Measurements from ENCODE around the gene NOTUM. TPM values are rescaled to one million over a fixed set of nuclear protein-coding genes. Genes with fewer than 3 reads are reported as not detected.

Gene NOTUM
- polyA plus RNA-seq, 4 donors, result 1.0 to 1.1 TPM; not detected in 2

GRCh38 chr17:81939881-81940385, 21.1 kb downstream of the NOTUM start:
- Histone ChIP-seq H3K36me3 (ENCODE audit: control insufficient read depth in 3 of 3, insufficient read depth in 2 of 3, low read depth in 1 of 3, low read length in 3 of 3) (peaks cover 0 to 7% (median 0%) of the 10 kb centered on the region in 3 donors), H3K27me3 (ENCODE audit: control insufficient read depth in 3 of 3, insufficient read depth in 3 of 3, low read length in 3 of 3) (peaks cover 0 to 14% (median 3%) of the 10 kb centered on the region in 3 donors), H3K4me1 (ENCODE audit: control insufficient read depth in 3 of 3, insufficient read depth in 2 of 3, low read depth in 1 of 3, low read length in 2 of 3) (peaks cover 0 to 8% (median 0%) of the 10 kb centered on the region in 3 donors), H3K4me3 (ENCODE audit: low read depth in 1 of 3, low read length in 3 of 3) (no peak overlapping the region), H3K27ac (ENCODE audit: low read depth in 1 of 3, low read length in 2 of 3) (no peak overlapping the region), H3K9me3 (ENCODE audit: control insufficient read depth in 2 of 2, insufficient read depth in 1 of 2, low read depth in 1 of 2, low read length in 1 of 2) (no peaks in the 10 kb centered on the region)
- FAIRE-seq (no peak), DNase-seq (no peak)
- WGBS, 3 donors, result 84 to 90% (median 85%) methylated on average over 16 to 21 of the region's 21 CpGs

GRCh38 chr17:81939218-81939617, 21.8 kb downstream of the NOTUM start:
- H3K36me3 ChIP-seq (ENCODE audit: control insufficient read depth in 3 of 3, insufficient read depth in 2 of 3, low read depth in 1 of 3, low read length in 3 of 3), result peaks cover 0 to 10% (median 0%) of the 10 kb centered on the region in 3 donors
- WGBS, 3 donors, result 68 to 83% (median 79%) methylated on average over 14 to 15 of the region's 15 CpGs
- H3K9me3 ChIP-seq (ENCODE audit: control insufficient read depth in 2 of 2, insufficient read depth in 1 of 2, low read depth in 1 of 2, low read length in 1 of 2), result no peaks in the 10 kb centered on the region
- FAIRE-seq, result no peak
- no peak overlapping the region for H3K4me3 ChIP-seq (ENCODE audit: low read depth in 1 of 3, low read length in 3 of 3)
- H3K4me1 ChIP-seq (ENCODE audit: control insufficient read depth in 3 of 3, insufficient read depth in 2 of 3, low read depth in 1 of 3, low read length in 2 of 3), result peaks cover 0 to 8% (median 0%) of the 10 kb centered on the region in 3 donors
- no peak overlapping the region for H3K27ac ChIP-seq (ENCODE audit: low read depth in 1 of 3, low read length in 2 of 3)
- peaks cover 0 to 14% (median 0%) of the 10 kb centered on the region in 3 donors for H3K27me3 ChIP-seq (ENCODE audit: control insufficient read depth in 3 of 3, insufficient read depth in 3 of 3, low read length in 3 of 3)
- DNase-seq, result no peak

- peaks cover 0 to 8% (median 0%) of the 10 kb centered on the region in 3 donors for H3K4me1 ChIP-seq (ENCODE audit: control insufficient read depth in 3 of 3, insufficient read depth in 2 of 3, low read depth in 1 of 3, low read length in 2 of 3)
- H3K27me3 ChIP-seq (ENCODE audit: control insufficient read depth in 3 of 3, insufficient read depth in 3 of 3, low read length in 3 of 3), result peaks cover 0 to 5% (median 0%) of the 10 kb centered on the region in 3 donors
- H3K27ac ChIP-seq (ENCODE audit: low read depth in 1 of 3, low read length in 2 of 3), result no peak overlapping the region
- no peak for FAIRE-seq
- H3K36me3 ChIP-seq (ENCODE audit: control insufficient read depth in 3 of 3, insufficient read depth in 2 of 3, low read depth in 1 of 3, low read length in 3 of 3), result peaks cover 0 to 16% (median 0%) of the 10 kb centered on the region in 3 donors
- H3K4me3 ChIP-seq (ENCODE audit: low read depth in 1 of 3, low read length in 3 of 3), result no peak overlapping the region
- WGBS, 3 donors, result 86 to 89% (median 88%) methylated on average over 6 of the region's 6 CpGs
- no peak for DNase-seq
- H3K9me3 ChIP-seq (ENCODE audit: control insufficient read depth in 2 of 2, insufficient read depth in 1 of 2, low read depth in 1 of 2, low read length in 1 of 2), result no peaks in the 10 kb centered on the region
Measured at GRCh38 chr17:81935709-81936084, 25.3 kb downstream of the NOTUM start.

GRCh38 chr17:81934850-81935708, 25.9 kb downstream of the NOTUM start:
- Histone ChIP-seq H3K27me3 (ENCODE audit: control insufficient read depth in 3 of 3, insufficient read depth in 3 of 3, low read length in 3 of 3) (peaks cover 0 to 5% (median 0%) of the 10 kb centered on the region in 3 donors), H3K9me3 (ENCODE audit: control insufficient read depth in 2 of 2, insufficient read depth in 1 of 2, low read depth in 1 of 2, low read length in 1 of 2) (no peaks in the 10 kb centered on the region), H3K36me3 (ENCODE audit: control insufficient read depth in 3 of 3, insufficient read depth in 2 of 3, low read depth in 1 of 3, low read length in 3 of 3) (peaks cover 0 to 18% (median 0%) of the 10 kb centered on the region in 3 donors), H3K4me3 (ENCODE audit: low read depth in 1 of 3, low read length in 3 of 3) (no peak overlapping the region), H3K27ac (ENCODE audit: low read depth in 1 of 3, low read length in 2 of 3) (no peak overlapping the region), H3K4me1 (ENCODE audit: control insufficient read depth in 3 of 3, insufficient read depth in 2 of 3, low read depth in 1 of 3, low read length in 2 of 3) (peaks cover 0 to 8% (median 0%) of the 10 kb centered on the region in 3 donors)
- FAIRE-seq (no peak), DNase-seq (no peak)
- 93 to 96% (median 94%) methylated on average over 36 to 38 of the region's 38 CpGs for WGBS, 3 donors

- H3K36me3 ChIP-seq (ENCODE audit: control insufficient read depth in 3 of 3, insufficient read depth in 2 of 3, low read depth in 1 of 3, low read length in 3 of 3), result peaks cover 0 to 18% (median 0%) of the 10 kb centered on the region in 3 donors
- no peaks in the 10 kb centered on the region for H3K9me3 ChIP-seq (ENCODE audit: control insufficient read depth in 2 of 2, insufficient read depth in 1 of 2, low read depth in 1 of 2, low read length in 1 of 2)
- H3K4me1 ChIP-seq (ENCODE audit: control insufficient read depth in 3 of 3, insufficient read depth in 2 of 3, low read depth in 1 of 3, low read length in 2 of 3), result peaks cover 0 to 8% (median 0%) of the 10 kb centered on the region in 3 donors
- peaks cover 0 to 5% (median 0%) of the 10 kb centered on the region in 3 donors for H3K27me3 ChIP-seq (ENCODE audit: control insufficient read depth in 3 of 3, insufficient read depth in 3 of 3, low read length in 3 of 3)
- H3K4me3 ChIP-seq (ENCODE audit: low read depth in 1 of 3, low read length in 3 of 3), result no peak overlapping the region
- DNase-seq (no peak), FAIRE-seq (no peak)
- no peak overlapping the region for H3K27ac ChIP-seq (ENCODE audit: low read depth in 1 of 3, low read length in 2 of 3)
- WGBS, 3 donors, result 88 to 89% (median 88%) methylated on average over 22 to 23 of the region's 23 CpGs
Measured at GRCh38 chr17:81934098-81934757, 26.8 kb downstream of the NOTUM start.

GRCh38 chr17:81933178-81933699, 27.7 kb downstream of the NOTUM start:
- Histone ChIP-seq H3K36me3 (ENCODE audit: control insufficient read depth in 3 of 3, insufficient read depth in 2 of 3, low read depth in 1 of 3, low read length in 3 of 3) (peaks cover 0 to 18% (median 0%) of the 10 kb centered on the region in 3 donors), H3K27ac (ENCODE audit: low read depth in 1 of 3, low read length in 2 of 3) (no peak overlapping the region), H3K4me3 (ENCODE audit: low read depth in 1 of 3, low read length in 3 of 3) (no peak overlapping the region), H3K27me3 (ENCODE audit: control insufficient read depth in 3 of 3, insufficient read depth in 3 of 3, low read length in 3 of 3) (peaks cover 0 to 14% (median 4%) of the 10 kb centered on the region in 3 donors), H3K9me3 (ENCODE audit: control insufficient read depth in 2 of 2, insufficient read depth in 1 of 2, low read depth in 1 of 2, low read length in 1 of 2) (no peaks in the 10 kb centered on the region), H3K4me1 (ENCODE audit: control insufficient read depth in 3 of 3, insufficient read depth in 2 of 3, low read depth in 1 of 3, low read length in 2 of 3) (peaks cover 0 to 17% (median 0%) of the 10 kb centered on the region in 3 donors)
- FAIRE-seq (no peak), DNase-seq (no peak)
- WGBS, 3 donors, result 84 to 92% (median 85%) methylated on average over 12 to 14 of the region's 14 CpGs

- DNase-seq (no peak), FAIRE-seq (no peak)
- 81 to 86% (median 83%) methylated on average over 9 of the region's 9 CpGs for WGBS, 3 donors
- peaks cover 0 to 16% (median 0%) of the 10 kb centered on the region in 3 donors for H3K4me1 ChIP-seq (ENCODE audit: control insufficient read depth in 3 of 3, insufficient read depth in 2 of 3, low read depth in 1 of 3, low read length in 2 of 3)
- H3K27ac ChIP-seq (ENCODE audit: low read depth in 1 of 3, low read length in 2 of 3), result no peak overlapping the region
- H3K36me3 ChIP-seq (ENCODE audit: control insufficient read depth in 3 of 3, insufficient read depth in 2 of 3, low read depth in 1 of 3, low read length in 3 of 3), result peaks cover 0 to 18% (median 0%) of the 10 kb centered on the region in 3 donors
- H3K9me3 ChIP-seq (ENCODE audit: control insufficient read depth in 2 of 2, insufficient read depth in 1 of 2, low read depth in 1 of 2, low read length in 1 of 2), result no peaks in the 10 kb centered on the region
- no peak overlapping the region for H3K4me3 ChIP-seq (ENCODE audit: low read depth in 1 of 3, low read length in 3 of 3)
- peaks cover 0 to 15% (median 4%) of the 10 kb centered on the region in 3 donors for H3K27me3 ChIP-seq (ENCODE audit: control insufficient read depth in 3 of 3, insufficient read depth in 3 of 3, low read length in 3 of 3)
Measured at GRCh38 chr17:81932333-81932983, 28.5 kb downstream of the NOTUM start.
